MM.1S (cell line): Measurements from ENCODE around the gene CYB5R3.

Experiments
- EZH2 ChIP-seq: fragments of 300-600 bp; sonication (generic); optimal IDR thresholded peaks from 2 replicates; pipeline ENCODE3; 2017; ENCODE audit warnings: low read depth, mild to moderate bottlenecking, antibody characterized with exemption, low read length, mixed read lengths
- EZH2phosphoT487 ChIP-seq: fragments of 300-600 bp; sonication (generic); IDR thresholded peaks from 2 replicates; pipeline ENCODE4 v1.6.1; 2018; ENCODE audit warnings: antibody characterized with exemption, low read length
- TF ChIP-seq, protein P1 (sequence below): fragments of 300-600 bp; sonication (generic); IDR thresholded peaks from 2 replicates; pipeline ENCODE4 v1.5.1; 2016; ENCODE audit warnings: antibody characterized with exemption, low read length, mixed read lengths

DNA sequence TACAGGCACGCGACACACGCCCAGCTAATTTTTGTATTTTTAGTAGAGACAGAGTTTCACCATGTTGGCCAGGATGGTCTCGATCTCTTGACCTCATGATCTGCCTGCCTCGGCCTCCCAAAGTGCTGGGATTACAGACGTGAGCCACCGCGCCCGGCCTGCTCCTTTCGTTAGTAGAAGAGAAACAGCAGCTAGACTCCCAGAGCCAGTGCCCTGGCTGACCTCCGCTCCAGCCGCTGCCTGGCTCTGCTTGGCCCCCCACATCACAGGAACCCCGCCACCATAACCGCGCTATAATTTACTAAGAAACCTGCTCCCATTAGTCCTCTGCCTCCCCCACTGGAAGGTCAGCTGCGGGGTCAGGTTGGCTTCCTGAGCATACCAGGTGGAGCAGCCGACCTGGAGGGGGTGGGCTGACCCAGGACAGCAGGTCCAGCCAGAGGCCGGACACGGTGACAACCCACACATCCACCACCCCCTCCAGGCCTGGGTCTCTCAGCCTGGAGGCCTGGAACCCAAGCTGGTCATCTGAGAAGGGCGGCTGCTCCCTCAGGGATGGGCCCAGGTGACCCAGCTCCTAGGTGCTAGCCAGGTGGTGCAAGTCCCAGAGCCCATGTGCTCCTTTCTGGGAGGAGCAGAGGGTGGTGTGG, 27.0 kb downstream of the CYB5R3 start:
- TF ChIP-seq, protein P1, sequence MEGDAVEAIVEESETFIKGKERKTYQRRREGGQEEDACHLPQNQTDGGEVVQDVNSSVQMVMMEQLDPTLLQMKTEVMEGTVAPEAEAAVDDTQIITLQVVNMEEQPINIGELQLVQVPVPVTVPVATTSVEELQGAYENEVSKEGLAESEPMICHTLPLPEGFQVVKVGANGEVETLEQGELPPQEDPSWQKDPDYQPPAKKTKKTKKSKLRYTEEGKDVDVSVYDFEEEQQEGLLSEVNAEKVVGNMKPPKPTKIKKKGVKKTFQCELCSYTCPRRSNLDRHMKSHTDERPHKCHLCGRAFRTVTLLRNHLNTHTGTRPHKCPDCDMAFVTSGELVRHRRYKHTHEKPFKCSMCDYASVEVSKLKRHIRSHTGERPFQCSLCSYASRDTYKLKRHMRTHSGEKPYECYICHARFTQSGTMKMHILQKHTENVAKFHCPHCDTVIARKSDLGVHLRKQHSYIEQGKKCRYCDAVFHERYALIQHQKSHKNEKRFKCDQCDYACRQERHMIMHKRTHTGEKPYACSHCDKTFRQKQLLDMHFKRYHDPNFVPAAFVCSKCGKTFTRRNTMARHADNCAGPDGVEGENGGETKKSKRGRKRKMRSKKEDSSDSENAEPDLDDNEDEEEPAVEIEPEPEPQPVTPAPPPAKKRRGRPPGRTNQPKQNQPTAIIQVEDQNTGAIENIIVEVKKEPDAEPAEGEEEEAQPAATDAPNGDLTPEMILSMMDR: no peak
- no peak for TF ChIP-seq EZH2
- no peak for TF ChIP-seq EZH2phosphoT487
